ENCODE data around the gene ZCCHC14. TPM values are rescaled to one million over a fixed set of nuclear protein-coding genes. Genes with fewer than 3 reads are reported as not detected.

The ZCCHC14 gene
- polyA plus RNA-seq, 1 experiment = 2.7 TPM

GRCh38 chr16:87447323-87447722 is 45.5 kb downstream of the ZCCHC14 start:
- DNase-seq (ENCODE audit: low read depth) = no peak
- no peak for TF ChIP-seq CTCF (IDR thresholded peaks at IDR 0.05; ENCODE audit: insufficient read depth, low read depth, low read length)
- Histone ChIP-seq H3K36me3 (ENCODE audit: control insufficient read depth, insufficient read depth, low read length) (peaks cover 6% of the 10 kb centered on the region; the same call in 1 of the 2 replicates), H3K4me3 (ENCODE audit: low read depth, low read length) (no peak overlapping the region), H3K27me3 (ENCODE audit: control insufficient read depth, insufficient read depth, low read length) (no peaks in the 10 kb centered on the region)
- POLR2A ChIA-PET = no interaction called here
- CTCF ChIA-PET = no interaction called here

DNA sequence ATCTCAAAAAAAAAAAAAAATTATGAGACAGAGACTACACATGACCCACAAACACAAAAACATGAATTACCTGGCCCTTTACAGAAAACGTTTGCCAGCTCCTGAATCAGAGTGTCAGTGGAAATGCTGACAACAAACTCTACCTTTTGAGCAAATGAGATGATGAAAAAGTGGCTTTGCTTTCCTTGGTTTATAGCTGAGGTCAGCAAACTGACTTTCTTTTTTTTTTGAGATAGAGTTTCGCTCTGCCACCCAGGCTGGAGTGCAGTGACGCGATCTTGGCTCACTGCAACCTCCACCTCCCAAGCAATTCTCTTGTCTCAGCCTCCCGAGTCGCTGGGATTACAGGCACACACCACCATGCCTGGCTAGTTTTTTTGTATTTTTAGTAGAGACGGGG is 46.3 kb downstream of the ZCCHC14 start:
- TF ChIP-seq CTCF (IDR thresholded peaks at IDR 0.05; ENCODE audit: insufficient read depth, low read depth, low read length) = no peak
- no peaks in the 10 kb centered on the region for H3K27me3 ChIP-seq (ENCODE audit: control insufficient read depth, insufficient read depth, low read length)
- DNase-seq (ENCODE audit: low read depth) = no peak
- CTCF ChIA-PET = interaction anchor here (0.6 kb wide), 1 partner anchor 15 kb away, joined by 4 read pairs; no protein-coding TSS in a partner anchor
- H3K36me3 ChIP-seq (ENCODE audit: control insufficient read depth, insufficient read depth, low read length) = peaks cover 3% of the 10 kb centered on the region; the same call in 1 of the 2 replicates
- POLR2A ChIA-PET = no interaction called here
- no peak overlapping the region for H3K4me3 ChIP-seq (ENCODE audit: low read depth, low read length)

GRCh38 chr16:87445486-87445885 is 47.3 kb downstream of the ZCCHC14 start:
- DNase-seq (ENCODE audit: low read depth) = no peak
- TF ChIP-seq CTCF (IDR thresholded peaks at IDR 0.05; ENCODE audit: insufficient read depth, low read depth, low read length) = no peak
- Histone ChIP-seq H3K4me3 (ENCODE audit: low read depth, low read length) (no peak overlapping the region), H3K27me3 (ENCODE audit: control insufficient read depth, insufficient read depth, low read length) (no peaks in the 10 kb centered on the region), H3K36me3 (ENCODE audit: control insufficient read depth, insufficient read depth, low read length) (peaks cover 3% of the 10 kb centered on the region; the same call in 1 of the 2 replicates)
- ChIA-PET POLR2A (no interaction called here), CTCF (interaction anchor here (1.7 kb wide), 1 partner anchor 10 kb away, joined by 4 read pairs; no protein-coding TSS in a partner anchor)

- POLR2A ChIA-PET = no interaction called here
- CTCF ChIA-PET = interaction anchor here (0.8 to 1.7 kb wide), 4 partner anchors 8 to 192 kb away, joined by 3 to 4 read pairs (median 3); no protein-coding TSS in a partner anchor
Observed at GRCh38 chr16:87443964-87444363, 48.9 kb downstream of the ZCCHC14 start.

GRCh38 chr16:87443016-87443415 is 49.8 kb downstream of the ZCCHC14 start:
- Histone ChIP-seq H3K36me3 (ENCODE audit: control insufficient read depth, insufficient read depth, low read length) (peaks cover 1% of the 10 kb centered on the region; the same call in 1 of the 2 replicates), H3K27me3 (ENCODE audit: control insufficient read depth, insufficient read depth, low read length) (no peaks in the 10 kb centered on the region), H3K4me3 (ENCODE audit: low read depth, low read length) (no peak overlapping the region)
- no peak for DNase-seq (ENCODE audit: low read depth)
- no peak for TF ChIP-seq CTCF (IDR thresholded peaks at IDR 0.05; ENCODE audit: insufficient read depth, low read depth, low read length)
- CTCF ChIA-PET = interaction anchor here (0.8 kb wide), 1 partner anchor 20 kb away, joined by 3 read pairs; no protein-coding TSS in a partner anchor
- POLR2A ChIA-PET = no interaction called here

More at GRCh38 chr16:87443964-87444363, 48.9 kb downstream of the ZCCHC14 start:
- TF ChIP-seq CTCF (IDR thresholded peaks at IDR 0.05; ENCODE audit: insufficient read depth, low read depth, low read length) = no peak
- Histone ChIP-seq H3K27me3 (ENCODE audit: control insufficient read depth, insufficient read depth, low read length) (no peaks in the 10 kb centered on the region), H3K36me3 (ENCODE audit: control insufficient read depth, insufficient read depth, low read length) (peaks cover 3% of the 10 kb centered on the region; the same call in 1 of the 2 replicates), H3K4me3 (ENCODE audit: low read depth, low read length) (no peak overlapping the region)
- DNase-seq (ENCODE audit: low read depth) = no peak

Measured in BJ (cell line).